ENCODE measurements around the gene MYO1A.

The MYO1A gene

GRCh38 chr12:57087691-57088353, 37.9 kb upstream of the MYO1A start (continued):
- no peak for TF ChIP-seq TSHZ1 (tag by site-specific recombination; IDR thresholded peaks at IDR 0.05; ENCODE audit: borderline replicate concordance)
- TF ChIP-seq FEZF1 (tag by site-specific recombination; IDR thresholded peaks at IDR 0.05) = no peak
- TF ChIP-seq GLIS1 (tag by site-specific recombination; IDR thresholded peaks at IDR 0.05) = peak; percentile 18; the same call in 1 of the 2 replicates

- peak overlapping the region; percentile 55 for H3K4me3 ChIP-seq (ENCODE audit: low read depth, low read length)
- H3K27ac ChIP-seq (ENCODE audit: extremely low read depth, low read depth, low read length) = peak overlapping the region; percentile 86
- peaks cover 0 to 16% of the 10 kb centered on the region in 2 experiments; a peak in 1 of 3 replicates for H3K36me3 ChIP-seq (ENCODE audit: control insufficient read depth in 2 of 2, insufficient read depth in 1 of 2, low read length in 2 of 2)
- H3K4me1 ChIP-seq (ENCODE audit: control insufficient read depth, insufficient read depth, low read length) = peaks cover 12% of the 10 kb centered on the region
- H3K9me3 ChIP-seq (ENCODE audit: control insufficient read depth, insufficient read depth, low read depth, low read length) = no peaks in the 10 kb centered on the region
- ChIA-PET POLR2A (interaction anchor here (0.6 to 4.5 kb wide), 7 partner anchors 8 to 330 kb away, joined by 3 to 53 read pairs (median 6); partner anchors contain the start of genes LRP1, NEMP1 and STAT6), CTCF (interaction anchor here (1.0 to 1.6 kb wide), 2 partner anchors 25 to 27 kb away, joined by 3 to 5 read pairs; partner anchors contain the start of gene STAT6)
- TF ChIP-seq ZNF362 (tag by site-specific recombination; IDR thresholded peaks at IDR 0.05) (no peak), ZNF26 (tag by site-specific recombination; IDR thresholded peaks at IDR 0.05) (no peak), ZNF426 (tag by site-specific recombination; IDR thresholded peaks at IDR 0.05) (no peak), ZNF280D (tag by site-specific recombination; IDR thresholded peaks at IDR 0.05) (no peak), PATZ1 (tag by site-specific recombination; IDR thresholded peaks at IDR 0.05) (peak; percentile 22; the same call in 1 of the 2 replicates), ZNF501 (tag by site-specific recombination; IDR thresholded peaks at IDR 0.05) (0 out of 2 replicates have a peak, but pooled peaks have one; percentile 42), ZFP69B (tag by site-specific recombination; IDR thresholded peaks at IDR 0.05) (no peak), ZNF624 (tag by site-specific recombination; IDR thresholded peaks at IDR 0.05) (no peak), PRDM4 (tag by site-specific recombination; IDR thresholded peaks at IDR 0.05) (no peak), ZNF398 (tag by site-specific recombination; IDR thresholded peaks at IDR 0.05) (peak; percentile 74), ZNF629 (tag by site-specific recombination; IDR thresholded peaks at IDR 0.05) (no peak), BCL11A (tag by site-specific recombination; IDR thresholded peaks at IDR 0.05; ENCODE audit: low read depth) (peak; percentile 51; the same call in 1 of the 2 replicates)
Measured at GRCh38 chr12:57087010-57087690, 37.2 kb upstream of the MYO1A start.

Data from HEK293 (cell line).